Nephron progenitor cell (in vitro differentiated cells): ENCODE data around the gene ADORA2B.

ENCODE experiments used
- DNase-seq: peaks from one replicate; pipeline ENCODE4 v3.0.0; 2021
- H3K27ac Mint-ChIP-seq: 2 replicates; pipeline ENCODE4 v1.8.0; 2021; ENCODE audit warnings: mild to moderate bottlenecking, moderate library complexity, mixed read lengths
- H3K27me3 Mint-ChIP-seq: 2 replicates; pipeline ENCODE4 v1.8.0; 2021; ENCODE audit warnings: mild to moderate bottlenecking, low read depth, mixed read lengths; ENCODE audit not compliant: poor library complexity
- H3K36me3 Mint-ChIP-seq: 2 replicates; pipeline ENCODE4 v1.8.0; 2021; ENCODE audit warnings: low read depth, mixed read lengths
- H3K4me1 Mint-ChIP-seq: 2 replicates; pipeline ENCODE4 v1.8.0; 2021; ENCODE audit warnings: mixed read lengths
- H3K4me3 Mint-ChIP-seq: 2 replicates; pipeline ENCODE4 v1.8.0; 2021; ENCODE audit warnings: mild to moderate bottlenecking, moderate library complexity, mixed read lengths
- H3K9me3 Mint-ChIP-seq: 2 replicates; pipeline ENCODE4 v1.8.0; 2021; ENCODE audit warnings: mild to moderate bottlenecking, moderate library complexity, mixed read lengths
- TF ChIP-seq, protein P1 (sequence below): fragments of 200-600 bp; sonication (generic); IDR thresholded peaks from 2 replicates; pipeline ENCODE4 v1.5.0; 2021; ENCODE audit warnings: antibody characterized with exemption

The ADORA2B gene

DNA sequence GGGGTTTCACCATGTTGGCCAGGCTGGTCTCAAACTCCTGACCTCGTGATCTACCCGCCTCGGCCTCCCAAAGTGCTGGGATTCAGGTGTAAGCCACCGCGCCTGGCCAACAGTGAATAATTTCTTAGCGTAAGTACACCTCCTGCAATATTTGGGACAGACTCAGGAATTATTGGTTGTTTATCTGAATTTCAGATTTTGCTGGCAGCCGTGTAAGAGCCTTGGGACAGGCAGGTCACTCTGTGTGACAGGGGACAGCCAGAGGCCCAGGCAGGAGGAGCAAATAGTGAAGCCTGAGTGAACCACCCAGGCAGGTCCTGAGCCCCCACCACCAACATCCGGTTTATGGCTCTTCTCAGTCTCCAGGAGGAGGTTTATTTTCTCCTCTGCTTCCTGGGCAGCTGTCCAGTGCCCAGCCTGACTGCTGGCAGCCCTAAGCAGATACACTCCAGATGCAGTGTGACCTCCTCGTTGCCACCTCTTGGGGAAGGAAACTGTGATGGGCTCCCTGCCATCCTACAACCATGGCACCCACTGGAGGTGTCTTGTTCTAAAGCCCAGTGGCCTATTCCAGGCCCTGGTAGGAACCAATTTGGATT, 26.2 kb upstream of the ADORA2B start:
- peaks cover 4% of the 10 kb centered on the region for H3K27me3 Mint-ChIP-seq
- no peak overlapping the region for H3K27ac Mint-ChIP-seq
- peaks cover 19% of the 10 kb centered on the region for H3K4me1 Mint-ChIP-seq
- peaks cover 9% of the 10 kb centered on the region for H3K9me3 Mint-ChIP-seq
- no peaks in the 10 kb centered on the region for H3K36me3 Mint-ChIP-seq
- TF ChIP-seq, protein P1, sequence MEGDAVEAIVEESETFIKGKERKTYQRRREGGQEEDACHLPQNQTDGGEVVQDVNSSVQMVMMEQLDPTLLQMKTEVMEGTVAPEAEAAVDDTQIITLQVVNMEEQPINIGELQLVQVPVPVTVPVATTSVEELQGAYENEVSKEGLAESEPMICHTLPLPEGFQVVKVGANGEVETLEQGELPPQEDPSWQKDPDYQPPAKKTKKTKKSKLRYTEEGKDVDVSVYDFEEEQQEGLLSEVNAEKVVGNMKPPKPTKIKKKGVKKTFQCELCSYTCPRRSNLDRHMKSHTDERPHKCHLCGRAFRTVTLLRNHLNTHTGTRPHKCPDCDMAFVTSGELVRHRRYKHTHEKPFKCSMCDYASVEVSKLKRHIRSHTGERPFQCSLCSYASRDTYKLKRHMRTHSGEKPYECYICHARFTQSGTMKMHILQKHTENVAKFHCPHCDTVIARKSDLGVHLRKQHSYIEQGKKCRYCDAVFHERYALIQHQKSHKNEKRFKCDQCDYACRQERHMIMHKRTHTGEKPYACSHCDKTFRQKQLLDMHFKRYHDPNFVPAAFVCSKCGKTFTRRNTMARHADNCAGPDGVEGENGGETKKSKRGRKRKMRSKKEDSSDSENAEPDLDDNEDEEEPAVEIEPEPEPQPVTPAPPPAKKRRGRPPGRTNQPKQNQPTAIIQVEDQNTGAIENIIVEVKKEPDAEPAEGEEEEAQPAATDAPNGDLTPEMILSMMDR = no peak
- no peak for DNase-seq
- H3K4me3 Mint-ChIP-seq = no peak overlapping the region

DNA sequence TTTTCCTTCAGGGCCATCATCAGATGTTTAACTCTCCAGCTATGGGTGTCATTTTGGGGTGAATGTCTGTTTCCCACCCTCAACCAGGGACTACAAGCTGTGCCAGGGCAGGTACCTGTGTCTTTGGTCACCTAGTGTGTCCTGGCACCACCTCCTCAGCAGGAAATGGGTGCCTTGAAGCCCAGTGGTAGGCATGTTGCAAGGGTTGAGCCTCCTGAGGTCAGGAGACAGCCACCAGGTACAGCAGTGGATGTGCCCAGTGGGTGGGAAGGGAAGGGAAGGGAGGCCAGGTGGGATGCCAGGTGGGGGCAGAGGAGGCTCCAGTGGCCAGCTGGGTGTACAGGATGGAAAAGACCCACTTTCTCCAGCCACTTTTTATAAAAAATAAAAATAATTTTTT, 25.5 kb upstream of the ADORA2B start:
- TF ChIP-seq, protein P1 = no peak
- Mint-ChIP-seq H3K27me3 (peaks cover 4% of the 10 kb centered on the region), H3K9me3 (peaks cover 9% of the 10 kb centered on the region), H3K27ac (no peak overlapping the region), H3K36me3 (no peaks in the 10 kb centered on the region), H3K4me3 (no peak overlapping the region), H3K4me1 (peaks cover 19% of the 10 kb centered on the region)
- no peak for DNase-seq

DNA sequence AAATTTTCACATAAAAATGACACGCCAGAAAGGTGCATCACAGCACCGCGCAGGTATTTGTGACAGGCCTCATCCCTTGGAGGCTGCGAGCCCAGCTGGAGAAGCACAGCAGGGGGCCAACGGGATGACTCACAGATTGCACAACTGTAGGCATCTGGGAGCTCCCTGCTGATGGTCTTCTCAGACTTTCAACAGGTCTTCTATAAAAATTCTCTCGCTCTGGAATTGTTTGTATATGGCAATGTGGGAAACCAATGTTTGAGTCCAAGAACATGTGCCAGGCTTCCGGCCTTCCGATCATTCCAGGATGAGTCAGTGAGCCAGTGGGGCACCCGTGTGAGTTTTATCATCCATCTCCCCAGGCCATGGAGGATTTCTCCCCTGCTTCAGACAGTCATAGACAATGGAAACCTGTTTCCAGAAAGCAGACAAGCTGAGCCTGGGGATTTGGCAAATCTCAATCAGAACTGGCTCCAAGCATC, 24.1 kb upstream of the ADORA2B start:
- Mint-ChIP-seq H3K4me1 (peaks cover 17% of the 10 kb centered on the region), H3K27ac (no peak overlapping the region), H3K4me3 (no peak overlapping the region), H3K27me3 (no peaks in the 10 kb centered on the region), H3K36me3 (no peaks in the 10 kb centered on the region), H3K9me3 (peaks cover 5% of the 10 kb centered on the region)
- DNase-seq = no peak
- TF ChIP-seq, protein P1 = no peak

DNA sequence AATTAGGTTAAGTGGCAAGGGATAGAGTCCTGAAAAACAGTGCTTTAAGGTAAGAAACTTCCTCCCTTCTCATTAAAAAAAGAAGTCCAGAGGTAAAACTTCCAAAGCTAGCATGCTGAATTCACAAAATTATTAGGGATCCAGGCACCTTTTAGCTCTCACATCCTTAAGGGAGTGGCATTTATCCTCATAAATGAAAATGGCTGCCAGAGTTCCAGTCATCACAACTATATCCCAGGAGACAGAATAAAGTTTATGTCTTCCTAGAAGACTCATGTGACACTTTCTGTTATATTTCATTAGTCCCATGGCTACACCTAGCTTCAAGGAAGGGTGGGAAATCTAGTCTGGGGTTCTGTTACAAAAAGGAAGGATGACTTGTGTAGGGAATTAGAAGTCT, 23.3 kb upstream of the ADORA2B start:
- Mint-ChIP-seq H3K4me3 (no peak overlapping the region), H3K36me3 (no peaks in the 10 kb centered on the region), H3K4me1 (peaks cover 11% of the 10 kb centered on the region), H3K9me3 (peaks cover 5% of the 10 kb centered on the region), H3K27me3 (no peaks in the 10 kb centered on the region), H3K27ac (no peak overlapping the region)
- TF ChIP-seq, protein P1 = no peak
- DNase-seq = no peak

DNA sequence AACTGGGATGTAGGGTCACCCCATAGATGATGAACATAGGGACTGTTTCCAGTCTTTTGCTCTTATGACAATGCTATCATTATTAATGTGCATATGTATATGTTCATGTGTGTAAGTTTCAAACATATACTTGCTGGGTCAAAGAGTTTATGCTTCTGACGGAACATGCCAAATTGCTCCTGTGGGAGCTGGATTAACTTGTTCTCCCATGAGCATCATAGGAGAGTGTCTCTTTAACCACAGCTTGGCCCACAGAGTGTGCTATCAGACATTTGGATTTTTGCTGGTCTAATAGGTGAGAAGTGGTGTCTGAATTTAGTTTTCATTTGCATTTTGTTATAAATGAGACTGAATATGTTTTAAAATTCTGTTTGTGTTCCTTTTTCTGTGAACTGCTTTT, 22.3 kb upstream of the ADORA2B start:
- no peak overlapping the region for H3K4me3 Mint-ChIP-seq
- H3K9me3 Mint-ChIP-seq = peaks cover 5% of the 10 kb centered on the region
- H3K27ac Mint-ChIP-seq = no peak overlapping the region
- H3K4me1 Mint-ChIP-seq = peaks cover 11% of the 10 kb centered on the region
- DNase-seq = no peak
- no peaks in the 10 kb centered on the region for H3K36me3 Mint-ChIP-seq
- TF ChIP-seq, protein P1 = no peak
- H3K27me3 Mint-ChIP-seq = peaks cover 3% of the 10 kb centered on the region

DNA sequence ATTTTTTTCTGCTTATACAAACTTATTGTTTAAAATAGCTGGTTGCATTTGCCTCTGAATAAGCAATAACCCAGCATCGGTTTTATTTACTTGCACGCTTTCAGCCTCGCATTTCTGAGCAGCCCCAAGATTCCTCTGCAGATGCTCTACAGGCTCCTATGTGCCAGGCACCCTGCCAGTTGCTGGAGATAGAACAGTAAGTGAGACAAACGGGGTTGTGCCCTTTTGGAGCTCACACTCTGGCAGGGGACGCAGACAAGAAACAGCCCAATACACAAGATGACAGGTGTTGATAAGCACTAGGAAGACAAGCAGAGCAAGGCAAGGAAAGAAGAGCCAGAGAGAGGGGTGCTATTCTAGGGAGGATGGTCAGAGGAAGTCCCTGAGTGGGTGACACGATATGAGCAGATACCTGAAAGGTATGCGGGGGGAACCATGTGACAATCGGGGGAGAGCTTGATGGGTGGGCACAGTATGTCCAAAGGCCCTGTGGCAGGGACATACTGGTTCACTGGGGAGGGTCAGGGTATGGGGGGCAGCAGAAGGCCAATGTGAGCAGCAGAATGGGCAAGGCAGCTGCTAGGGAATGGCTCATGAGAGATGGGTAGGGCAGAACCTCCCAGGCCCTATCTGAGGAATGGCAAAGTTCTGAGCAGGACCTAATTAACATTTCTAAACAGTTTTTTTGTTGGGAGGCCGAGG, 18.7 kb upstream of the ADORA2B start:
- DNase-seq = no peak
- peaks cover 5% of the 10 kb centered on the region for H3K4me1 Mint-ChIP-seq
- H3K27me3 Mint-ChIP-seq = peaks cover 22% of the 10 kb centered on the region
- H3K36me3 Mint-ChIP-seq = no peaks in the 10 kb centered on the region
- no peak overlapping the region for H3K4me3 Mint-ChIP-seq
- TF ChIP-seq, protein P1 = no peak
- no peak overlapping the region for H3K27ac Mint-ChIP-seq
- peaks cover 3% of the 10 kb centered on the region for H3K9me3 Mint-ChIP-seq
